NCI-H1092 treated with DMSO at 0.1 percent for 48 hours (cell line): ENCODE data around the gene RGS8.
"Not testable (repeated sequence)": the region's sequence is repeated elsewhere in the genome, so short reads cannot be mapped to it uniquely, and the experiment has no call there.

Experiments used
- DNase-seq: peaks from one replicate; lab custom pipeline; 2025; lab: John Stamatoyannopoulos, UW

RGS8 gene

GRCh38 chr1:182702826-182703524, 18.6 kb upstream of the RGS8 start:
- DNase-seq = peak; percentile 96

GRCh38 chr1:182700351-182700709, 15.9 kb upstream of the RGS8 start:
- DNase-seq = no peak

GRCh38 chr1:182699393-182700350, 15.3 kb upstream of the RGS8 start:
- DNase-seq = peak; percentile 97

GRCh38 chr1:182698971-182699370, 14.6 kb upstream of the RGS8 start:
- DNase-seq = peak; percentile 63

- DNase-seq = not testable (repeated sequence)
Measured at GRCh38 chr1:182693139-182693538, 8.8 kb upstream of the RGS8 start.

GRCh38 chr1:182690886-182691443, 6.6 kb upstream of the RGS8 start:
- no peak for DNase-seq

GRCh38 chr1:182688436-182689205, 4.2 kb upstream of the RGS8 start:
- DNase-seq = no peak

- DNase-seq = no peak
Measured at GRCh38 chr1:182687361-182687760, 3.0 kb upstream of the RGS8 start.

- no peak for DNase-seq
Measured at GRCh38 chr1:182686446-182686845, 2.1 kb upstream of the RGS8 start.

- peak; percentile 28 for DNase-seq
Measured at GRCh38 chr1:182685215-182685614, 828 bp upstream of the RGS8 start.

GRCh38 chr1:182682898-182683501, 1.4 kb downstream of the RGS8 start:
- DNase-seq = no peak

GRCh38 chr1:182682406-182682805, 2.0 kb downstream of the RGS8 start:
- DNase-seq = no peak

- no peak for DNase-seq
Measured at GRCh38 chr1:182681568-182681912, 2.8 kb downstream of the RGS8 start.

GRCh38 chr1:182680901-182681567, 3.4 kb downstream of the RGS8 start:
- DNase-seq = no peak

- DNase-seq = no peak
Measured at GRCh38 chr1:182680408-182680807, 4.0 kb downstream of the RGS8 start.

- no peak for DNase-seq
Measured at GRCh38 chr1:182679684-182680083, 4.7 kb downstream of the RGS8 start.

- no peak for DNase-seq
Measured at GRCh38 chr1:182677397-182678098, 6.8 kb downstream of the RGS8 start.

GRCh38 chr1:182676274-182676673, 8.1 kb downstream of the RGS8 start:
- DNase-seq = no peak

- DNase-seq = no peak
Measured at GRCh38 chr1:182674346-182675246, 9.8 kb downstream of the RGS8 start.

GRCh38 chr1:182672487-182672836, 11.9 kb downstream of the RGS8 start:
- DNase-seq = no peak
